ENCODE data around the gene FA2H.
"Not testable (repeated sequence)": the region's sequence is repeated elsewhere in the genome, so short reads cannot be mapped to it uniquely, and the experiment has no call there.

FA2H gene

GRCh38 chr16:74743045-74743667 lies 31.5 kb downstream of the FA2H start:
- no peak for DNase-seq

GRCh38 chr16:74742051-74742481 lies 32.6 kb downstream of the FA2H start:
- no peak for DNase-seq

GRCh38 chr16:74740795-74741304 lies 33.8 kb downstream of the FA2H start:
- DNase-seq = no peak

- DNase-seq = no peak
Observed at GRCh38 chr16:74739275-74739674, 35.3 kb downstream of the FA2H start.

- DNase-seq = no peak
Observed at GRCh38 chr16:74738816-74739215, 35.8 kb downstream of the FA2H start.

- no peak for DNase-seq
Observed at GRCh38 chr16:74738113-74738541, 36.5 kb downstream of the FA2H start.

GRCh38 chr16:74737521-74737920 lies 37.1 kb downstream of the FA2H start:
- no peak for DNase-seq

- no peak for DNase-seq
Observed at GRCh38 chr16:74736531-74737157, 38.0 kb downstream of the FA2H start.

GRCh38 chr16:74735554-74735953 lies 39.1 kb downstream of the FA2H start:
- DNase-seq = no peak

- no peak for DNase-seq
Observed at GRCh38 chr16:74735162-74735452, 39.5 kb downstream of the FA2H start.

- DNase-seq = no peak
Observed at GRCh38 chr16:74734361-74735161, 40.1 kb downstream of the FA2H start.

- DNase-seq = no peak
Observed at GRCh38 chr16:74732707-74733350, 41.8 kb downstream of the FA2H start.

- DNase-seq = no peak
Observed at GRCh38 chr16:74731853-74732477, 42.7 kb downstream of the FA2H start.

- no peak for DNase-seq
Observed at GRCh38 chr16:74729783-74730683, 44.6 kb downstream of the FA2H start.

GRCh38 chr16:74727903-74728302 lies 46.7 kb downstream of the FA2H start:
- DNase-seq = no peak

- no peak for DNase-seq
Observed at GRCh38 chr16:74726716-74727115, 47.9 kb downstream of the FA2H start.

- DNase-seq = no peak
Observed at GRCh38 chr16:74725651-74726455, 48.8 kb downstream of the FA2H start.

GRCh38 chr16:74724820-74725549 lies 49.6 kb downstream of the FA2H start:
- DNase-seq = no peak

GRCh38 chr16:74723256-74723655 lies 51.4 kb downstream of the FA2H start:
- no peak for DNase-seq

- not testable (repeated sequence) for DNase-seq
Observed at GRCh38 chr16:74722156-74722555, 52.5 kb downstream of the FA2H start.

Data from activated CD4-positive, alpha-beta T cell treated with anti-CD3 and anti-CD28 coated beads, Interleukin-2, amount 50 U/mL, for 1 hour (primary cell).